Neutrophil (primary cell): Measurements from ENCODE around the gene RPUSD4.

Experiments
- H3K27ac ChIP-seq: fragments of 200-600 bp; sonication (generic); 2 replicates; pipeline ENCODE4 v1.5.1; 2016; ENCODE audit warnings: mild to moderate bottlenecking, moderate library complexity
- H3K27me3 ChIP-seq: fragments of 200-600 bp; sonication (generic); 2 replicates; pipeline ENCODE4 v1.6.0; 2016; ENCODE audit warnings: mild to moderate bottlenecking
- H3K36me3 ChIP-seq: fragments of 200-600 bp; sonication (generic); 2 replicates; pipeline ENCODE4 v1.5.1; 2017
- H3K4me1 ChIP-seq, 2 experiments: fragments of 200-600 bp in 1 of 2; sonication (generic) in 1 of 2; 1 replicate in 1 of 2; 2 replicates in 1 of 2; pipeline versions ENCODE4 v1.5.1 to v1.6.1; 2013 to 2016; ENCODE audit warnings: low read depth in 1 of 2, low read length in 1 of 2, mild to moderate bottlenecking in 1 of 2, moderate library complexity in 1 of 2; ENCODE audit not compliant: control insufficient read depth in 1 of 2, insufficient read depth in 1 of 2
- H3K4me3 ChIP-seq, 2 experiments: fragments of 200-600 bp in 1 of 2; sonication (generic) in 1 of 2; 1 replicate in 1 of 2; 2 replicates in 1 of 2; pipeline ENCODE4 v1.5.1; 2013 to 2016; ENCODE audit warnings: low read depth in 1 of 2, low read length in 1 of 2, mild to moderate bottlenecking in 1 of 2, moderate library complexity in 1 of 2
- H3K9me3 ChIP-seq: fragments of 200-600 bp; sonication (generic); 2 replicates; pipeline ENCODE4 v1.5.1; 2016
- TF ChIP-seq, protein P1 (sequence below): fragments of 200-600 bp; sonication (generic); IDR thresholded peaks from 2 replicates; pipeline ENCODE4 v1.5.1; 2016; ENCODE audit warnings: antibody characterized with exemption

Gene RPUSD4

DNA sequence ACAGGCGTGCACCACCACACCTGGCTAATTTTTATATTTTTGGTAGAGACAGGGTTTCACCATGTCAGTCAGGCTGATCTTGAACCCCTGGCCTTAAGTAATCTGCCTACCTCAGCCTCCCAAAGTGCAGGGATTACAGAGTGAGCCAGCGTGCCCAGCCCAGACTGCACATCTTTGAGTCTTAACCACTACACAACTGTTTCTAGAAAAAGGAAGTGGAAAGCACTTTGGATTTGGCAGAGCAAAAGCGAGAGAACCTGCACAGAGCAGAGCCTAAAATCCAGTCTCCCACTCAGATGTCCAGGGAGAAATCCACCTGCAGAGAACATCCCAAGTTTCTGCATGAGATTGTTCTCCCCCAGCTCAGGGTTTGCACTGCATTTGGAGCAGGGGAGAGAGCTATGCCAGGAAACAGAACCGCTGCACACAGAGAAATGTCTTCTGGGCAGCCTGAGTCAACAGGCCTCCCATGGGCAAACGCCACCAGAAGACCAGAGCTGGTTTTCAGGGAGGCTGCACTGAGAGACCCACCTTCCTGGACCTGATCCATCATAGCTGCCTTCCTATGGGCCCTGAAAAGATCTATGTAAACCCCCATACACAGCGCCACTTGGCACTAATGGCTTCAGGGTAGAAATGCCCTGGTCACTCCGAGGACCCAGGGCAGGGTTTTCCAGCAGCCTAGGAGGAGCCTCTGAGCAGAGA is 54.0 kb downstream of the RPUSD4 start:
- Histone ChIP-seq H3K4me1 (no peaks in the 10 kb centered on the region), H3K27me3 (no peaks in the 10 kb centered on the region), H3K4me3 (no peak overlapping the region), H3K36me3 (no peaks in the 10 kb centered on the region), H3K9me3 (no peaks in the 10 kb centered on the region), H3K27ac (no peak overlapping the region)
- TF ChIP-seq, protein P1, sequence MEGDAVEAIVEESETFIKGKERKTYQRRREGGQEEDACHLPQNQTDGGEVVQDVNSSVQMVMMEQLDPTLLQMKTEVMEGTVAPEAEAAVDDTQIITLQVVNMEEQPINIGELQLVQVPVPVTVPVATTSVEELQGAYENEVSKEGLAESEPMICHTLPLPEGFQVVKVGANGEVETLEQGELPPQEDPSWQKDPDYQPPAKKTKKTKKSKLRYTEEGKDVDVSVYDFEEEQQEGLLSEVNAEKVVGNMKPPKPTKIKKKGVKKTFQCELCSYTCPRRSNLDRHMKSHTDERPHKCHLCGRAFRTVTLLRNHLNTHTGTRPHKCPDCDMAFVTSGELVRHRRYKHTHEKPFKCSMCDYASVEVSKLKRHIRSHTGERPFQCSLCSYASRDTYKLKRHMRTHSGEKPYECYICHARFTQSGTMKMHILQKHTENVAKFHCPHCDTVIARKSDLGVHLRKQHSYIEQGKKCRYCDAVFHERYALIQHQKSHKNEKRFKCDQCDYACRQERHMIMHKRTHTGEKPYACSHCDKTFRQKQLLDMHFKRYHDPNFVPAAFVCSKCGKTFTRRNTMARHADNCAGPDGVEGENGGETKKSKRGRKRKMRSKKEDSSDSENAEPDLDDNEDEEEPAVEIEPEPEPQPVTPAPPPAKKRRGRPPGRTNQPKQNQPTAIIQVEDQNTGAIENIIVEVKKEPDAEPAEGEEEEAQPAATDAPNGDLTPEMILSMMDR, result no peak

DNA sequence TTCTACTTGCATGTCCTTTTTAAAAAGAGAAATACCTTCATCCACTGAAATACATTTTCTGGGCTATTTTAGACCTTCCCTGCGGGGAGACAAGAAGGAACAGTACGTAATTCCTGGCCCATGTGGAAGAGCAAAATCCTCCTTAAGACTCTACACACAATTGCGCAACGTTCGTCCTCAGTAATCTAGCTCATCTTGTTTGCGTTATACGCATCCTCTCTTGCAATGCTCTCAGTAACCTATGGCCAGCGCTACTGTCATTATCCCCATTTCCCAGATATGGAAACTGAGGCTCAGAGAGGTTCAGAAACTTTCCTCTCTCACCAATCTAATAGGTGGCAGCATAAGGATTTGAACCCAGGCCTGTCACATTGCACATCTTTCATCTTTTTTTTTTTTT is 54.6 kb downstream of the RPUSD4 start:
- Histone ChIP-seq H3K27ac (no peak overlapping the region), H3K4me3 (no peak overlapping the region), H3K9me3 (no peaks in the 10 kb centered on the region), H3K27me3 (no peaks in the 10 kb centered on the region), H3K36me3 (no peaks in the 10 kb centered on the region), H3K4me1 (no peaks in the 10 kb centered on the region)
- TF ChIP-seq, protein P1, result no peak

DNA sequence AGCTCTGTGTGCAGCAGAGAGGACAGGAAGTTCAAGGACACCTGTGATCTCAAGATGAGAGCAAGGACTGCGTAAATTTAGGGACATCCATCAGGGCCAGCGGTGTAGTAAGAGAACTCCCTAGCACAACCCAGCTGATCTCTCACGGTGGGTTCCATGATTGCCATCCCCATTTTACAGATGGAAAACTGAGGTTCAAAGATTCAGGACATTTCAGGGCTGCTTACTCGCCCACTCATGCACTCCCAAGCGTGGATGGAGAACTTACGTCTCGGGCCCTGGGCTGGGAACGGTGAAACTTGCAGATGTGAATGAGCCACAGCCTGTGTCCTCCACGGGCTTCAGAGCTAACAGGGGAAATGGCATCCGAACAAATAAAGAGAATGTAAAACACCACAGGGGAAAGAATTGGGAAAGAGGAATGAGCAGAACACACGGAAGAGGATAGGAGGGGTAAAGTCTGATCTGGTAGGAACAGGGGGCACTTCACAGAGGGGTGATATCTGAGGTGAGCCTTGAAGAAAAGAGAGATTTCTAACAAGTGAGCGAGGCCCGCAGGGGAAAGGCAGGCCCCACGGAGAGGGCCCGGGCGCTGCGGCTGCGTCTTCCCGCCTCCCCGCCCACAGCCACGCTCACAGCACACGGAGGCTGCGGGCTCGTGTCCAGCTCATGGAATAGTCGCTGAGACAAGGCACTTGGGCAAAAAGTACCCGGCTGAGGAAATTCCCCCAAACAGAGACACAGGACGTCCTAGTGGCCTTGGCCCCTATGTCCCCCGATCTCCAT is 55.9 kb downstream of the RPUSD4 start:
- Histone ChIP-seq H3K9me3 (no peaks in the 10 kb centered on the region), H3K27ac (no peak overlapping the region), H3K4me3 (no peak overlapping the region), H3K36me3 (no peaks in the 10 kb centered on the region), H3K4me1 (no peaks in the 10 kb centered on the region), H3K27me3 (no peaks in the 10 kb centered on the region)
- TF ChIP-seq, protein P1, result no peak

DNA sequence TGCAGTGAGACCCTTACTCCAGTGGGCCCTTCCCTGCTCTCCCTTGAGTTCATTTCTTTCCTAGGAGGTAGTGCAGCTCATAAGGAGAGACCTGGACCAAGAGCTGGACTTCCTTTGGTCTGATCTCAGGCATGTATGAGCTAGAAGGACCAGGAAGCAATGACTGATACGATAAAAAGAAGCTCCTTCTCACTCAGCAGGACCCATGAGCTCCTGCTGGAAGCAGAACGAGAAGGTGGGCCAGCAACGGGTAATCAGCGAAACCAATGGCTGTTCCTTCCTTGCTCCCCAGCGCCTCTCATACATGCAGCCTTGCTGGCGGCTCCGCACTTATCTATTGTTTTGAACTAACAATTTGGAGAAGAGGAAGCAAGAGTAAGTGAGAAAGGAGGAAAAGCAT is 56.8 kb downstream of the RPUSD4 start:
- H3K4me1 ChIP-seq, result no peaks in the 10 kb centered on the region
- TF ChIP-seq, protein P1, result no peak

DNA sequence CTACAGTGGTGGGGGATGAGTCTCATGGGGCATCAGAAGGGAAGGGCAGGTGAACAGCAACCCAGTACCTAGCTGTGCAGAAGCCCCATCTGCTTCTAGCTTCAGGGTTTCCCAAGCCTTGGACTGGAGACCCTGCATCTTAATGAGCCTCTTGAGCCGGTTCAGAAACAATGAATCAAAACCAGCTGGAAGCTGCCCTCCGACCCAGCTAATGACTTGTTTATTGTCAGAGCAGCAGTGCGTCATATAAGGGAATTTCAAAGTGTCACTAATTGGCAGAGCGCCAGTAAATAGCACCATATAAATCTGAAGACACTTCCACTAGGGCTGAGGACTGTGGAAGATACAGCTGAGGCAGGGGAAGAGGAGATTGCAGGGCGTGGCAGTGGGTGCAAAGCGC is 57.5 kb downstream of the RPUSD4 start:
- Histone ChIP-seq H3K4me3 (no peak overlapping the region), H3K4me1 (no peaks in the 10 kb centered on the region), H3K27me3 (no peaks in the 10 kb centered on the region), H3K9me3 (no peaks in the 10 kb centered on the region), H3K36me3 (no peaks in the 10 kb centered on the region), H3K27ac (no peak overlapping the region)
- TF ChIP-seq, protein P1, result no peak

More for the DNA sequence above, 56.8 kb downstream of the RPUSD4 start:
- no peaks in the 10 kb centered on the region for H3K9me3 ChIP-seq
- no peak overlapping the region for H3K4me3 ChIP-seq
- H3K36me3 ChIP-seq, result no peaks in the 10 kb centered on the region
- H3K27me3 ChIP-seq, result no peaks in the 10 kb centered on the region
- no peak overlapping the region for H3K27ac ChIP-seq
